HL-60 (cell line): Measurements from ENCODE around the gene BBOX1.

Source experiments
- POLR2AphosphoS5 ChIP-seq: IDR thresholded peaks from 2 replicates; pipeline ENCODE4 v1.6.1; 2012; ENCODE audit warnings: low read depth
- SPI1 ChIP-seq: IDR thresholded peaks from 2 replicates; pipeline ENCODE4 v1.6.1; 2012; ENCODE audit warnings: low read depth, mild to moderate bottlenecking, borderline replicate concordance
- TF ChIP-seq, protein P1 (sequence below): IDR thresholded peaks from one replicate; pipeline ENCODE4 v1.5.1; 2011; ENCODE audit warnings: low read length, control low read depth, inconsistent platforms; ENCODE audit not compliant: insufficient read depth

DNA sequence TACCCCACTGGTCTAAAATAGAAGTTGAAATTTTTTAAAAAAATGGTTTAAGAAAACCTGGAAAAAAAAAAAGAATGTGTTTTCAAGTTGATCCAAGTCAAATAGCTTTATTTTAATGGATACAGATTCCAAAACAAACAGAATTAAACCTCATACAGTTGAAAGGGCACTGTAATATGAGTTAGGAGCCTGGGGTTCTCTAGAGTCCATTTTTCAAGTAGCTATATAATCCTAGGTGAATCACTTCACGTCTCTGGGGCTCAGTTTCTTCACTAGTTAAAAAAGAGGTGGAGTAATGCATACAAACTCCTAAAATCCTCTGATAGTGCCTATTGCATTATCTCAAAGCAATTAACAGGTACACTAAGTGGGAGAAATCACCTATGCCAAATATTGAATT, 132.9 kb downstream of the BBOX1 start:
- TF ChIP-seq POLR2AphosphoS5 (no peak), SPI1 (no peak)
- TF ChIP-seq, protein P1, sequence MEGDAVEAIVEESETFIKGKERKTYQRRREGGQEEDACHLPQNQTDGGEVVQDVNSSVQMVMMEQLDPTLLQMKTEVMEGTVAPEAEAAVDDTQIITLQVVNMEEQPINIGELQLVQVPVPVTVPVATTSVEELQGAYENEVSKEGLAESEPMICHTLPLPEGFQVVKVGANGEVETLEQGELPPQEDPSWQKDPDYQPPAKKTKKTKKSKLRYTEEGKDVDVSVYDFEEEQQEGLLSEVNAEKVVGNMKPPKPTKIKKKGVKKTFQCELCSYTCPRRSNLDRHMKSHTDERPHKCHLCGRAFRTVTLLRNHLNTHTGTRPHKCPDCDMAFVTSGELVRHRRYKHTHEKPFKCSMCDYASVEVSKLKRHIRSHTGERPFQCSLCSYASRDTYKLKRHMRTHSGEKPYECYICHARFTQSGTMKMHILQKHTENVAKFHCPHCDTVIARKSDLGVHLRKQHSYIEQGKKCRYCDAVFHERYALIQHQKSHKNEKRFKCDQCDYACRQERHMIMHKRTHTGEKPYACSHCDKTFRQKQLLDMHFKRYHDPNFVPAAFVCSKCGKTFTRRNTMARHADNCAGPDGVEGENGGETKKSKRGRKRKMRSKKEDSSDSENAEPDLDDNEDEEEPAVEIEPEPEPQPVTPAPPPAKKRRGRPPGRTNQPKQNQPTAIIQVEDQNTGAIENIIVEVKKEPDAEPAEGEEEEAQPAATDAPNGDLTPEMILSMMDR, result no peak
